OCI-LY3 (cell line): ENCODE results near the gene ACSL3.

ENCODE experiments used
- EZH2phosphoT487 ChIP-seq: fragments of 200-600 bp; shearing (Covaris generic); IDR thresholded peaks from 2 replicates; pipeline ENCODE4 v1.6.1; 2018; ENCODE audit warnings: antibody characterized with exemption, mixed run types, low read depth
- TF ChIP-seq, protein P1 (sequence below): fragments of 200-600, 300-600 bp; sonication (generic); IDR thresholded peaks from 2 replicates; pipeline ENCODE4 v1.5.1; 2014; ENCODE audit warnings: antibody characterized with exemption, low read length, low read depth

DNA sequence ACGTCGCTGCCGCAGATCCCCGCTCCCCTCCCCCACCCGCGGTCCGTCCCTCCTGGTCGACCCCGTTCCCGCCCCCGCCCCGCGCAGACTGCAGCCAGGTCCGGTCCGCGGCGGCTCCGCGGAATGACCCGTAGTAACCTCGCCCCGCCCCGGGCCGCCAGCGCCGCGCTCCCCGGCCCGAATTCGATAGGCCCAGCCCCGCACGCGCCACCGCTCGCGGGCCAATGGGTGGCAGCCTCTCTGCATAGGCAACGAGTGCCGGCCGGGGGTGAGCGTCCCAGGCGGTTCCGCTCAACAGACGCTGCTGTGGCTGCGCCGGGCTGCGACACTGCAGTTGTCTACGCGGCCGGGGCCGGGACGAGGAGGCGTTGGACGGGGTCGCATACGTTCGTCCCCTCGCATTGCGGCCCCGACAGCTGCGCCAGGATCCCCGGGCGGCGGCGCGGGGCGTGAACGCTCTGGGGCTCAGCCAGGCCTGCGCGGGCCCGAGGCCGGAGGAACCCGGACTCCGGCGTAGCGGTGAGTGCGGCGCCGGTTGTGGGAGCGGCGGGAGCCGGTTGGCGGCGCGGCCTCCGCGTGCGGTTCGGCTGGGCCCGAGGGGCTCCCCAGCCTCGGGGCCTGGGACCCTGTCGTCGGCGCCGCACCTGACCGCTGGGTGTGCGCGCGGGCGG lies at the start of gene ACSL3:
- TF ChIP-seq, protein P1, sequence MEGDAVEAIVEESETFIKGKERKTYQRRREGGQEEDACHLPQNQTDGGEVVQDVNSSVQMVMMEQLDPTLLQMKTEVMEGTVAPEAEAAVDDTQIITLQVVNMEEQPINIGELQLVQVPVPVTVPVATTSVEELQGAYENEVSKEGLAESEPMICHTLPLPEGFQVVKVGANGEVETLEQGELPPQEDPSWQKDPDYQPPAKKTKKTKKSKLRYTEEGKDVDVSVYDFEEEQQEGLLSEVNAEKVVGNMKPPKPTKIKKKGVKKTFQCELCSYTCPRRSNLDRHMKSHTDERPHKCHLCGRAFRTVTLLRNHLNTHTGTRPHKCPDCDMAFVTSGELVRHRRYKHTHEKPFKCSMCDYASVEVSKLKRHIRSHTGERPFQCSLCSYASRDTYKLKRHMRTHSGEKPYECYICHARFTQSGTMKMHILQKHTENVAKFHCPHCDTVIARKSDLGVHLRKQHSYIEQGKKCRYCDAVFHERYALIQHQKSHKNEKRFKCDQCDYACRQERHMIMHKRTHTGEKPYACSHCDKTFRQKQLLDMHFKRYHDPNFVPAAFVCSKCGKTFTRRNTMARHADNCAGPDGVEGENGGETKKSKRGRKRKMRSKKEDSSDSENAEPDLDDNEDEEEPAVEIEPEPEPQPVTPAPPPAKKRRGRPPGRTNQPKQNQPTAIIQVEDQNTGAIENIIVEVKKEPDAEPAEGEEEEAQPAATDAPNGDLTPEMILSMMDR, result no peak
- TF ChIP-seq EZH2phosphoT487, result no peak
